IMR-90 (cell line): Measurements from ENCODE around the gene GIMAP8. TPM values are rescaled to one million over a fixed set of nuclear protein-coding genes. Genes with fewer than 3 reads are reported as not detected.

Experiments used
- ATAC-seq: fragments of 200-7000 bp; cut with Tn5 transposase; 2 replicates; pipeline ENCODE4 v1.9.1; 2020; ENCODE audit warnings: low read depth, mild to moderate bottlenecking, moderate library complexity
- BruUV-seq: library from RNA; stranded (reverse); fragments of 400-500 nt; replicated peaks from 2 replicates; lab custom pipeline; 2021; lab: Mats Ljungman, UMichigan
- CTCF ChIA-PET: fragments of 300-600 bp; formaldehyde crosslinking; extraction: SDS; loops from one replicate; lab custom pipeline; 2021; ENCODE audit warnings: antibody characterized with exemption; lab: Yijun Ruan, JAX
- POLR2A ChIA-PET: fragments of 300-600 bp; sonication (Branson Sonifier 250); formaldehyde crosslinking; loops from one replicate; lab custom pipeline; 2022; ENCODE audit warnings: antibody characterized with exemption; ENCODE audit not compliant: unreplicated experiment; lab: Charles Lee
- DNase-seq: peaks from one replicate; pipeline ENCODE4 v3.0.0; 2013
- H2AFZ ChIP-seq: replicated peaks from 2 replicates; pipeline ENCODE3; 2013; ENCODE audit warnings: low read length, mild to moderate bottlenecking; ENCODE audit not compliant: poor library complexity
- H2AK5ac ChIP-seq: 2 replicates; pipeline ENCODE4 v1.6.1; 2013; ENCODE audit warnings: low read depth, low read length, inconsistent platforms
- H2AK9ac ChIP-seq: replicated peaks from 2 replicates; pipeline ENCODE3; 2013; ENCODE audit warnings: mild to moderate bottlenecking, low read depth, low read length, moderate library complexity; ENCODE audit not compliant: poor library complexity
- H2BK120ac ChIP-seq: 2 replicates; pipeline ENCODE4 v1.6.1; 2013; ENCODE audit warnings: low read depth, low read length, inconsistent platforms
- H2BK15ac ChIP-seq: 3 replicates; pipeline ENCODE4 v1.6.1; 2013; ENCODE audit warnings: low read depth, low read length, inconsistent platforms
- H2BK20ac ChIP-seq: 2 replicates; pipeline ENCODE4 v1.6.1; 2013; ENCODE audit warnings: low read depth, mild to moderate bottlenecking, inconsistent platforms, low read length, moderate library complexity
- H2BK5ac ChIP-seq: 2 replicates; pipeline ENCODE4 v1.6.1; 2013; ENCODE audit warnings: mild to moderate bottlenecking, low read depth, low read length, inconsistent platforms; ENCODE audit not compliant: poor library complexity, severe bottlenecking
- H3K14ac ChIP-seq: replicated peaks from 2 replicates; pipeline ENCODE4 v1.6.1; 2013; ENCODE audit warnings: low read depth, low read length, inconsistent platforms
- H3K18ac ChIP-seq: 2 replicates; pipeline ENCODE4 v1.6.1; 2013; ENCODE audit warnings: low read depth, low read length, control low read depth
- H3K23ac ChIP-seq: 2 replicates; pipeline ENCODE4 v1.6.1; 2013; ENCODE audit warnings: low read depth, low read length, inconsistent platforms
- H3K27ac ChIP-seq: 2 replicates; pipeline ENCODE4 v1.5.1; 2013; ENCODE audit warnings: mild to moderate bottlenecking, control low read depth, low read length; ENCODE audit not compliant: insufficient read depth
- H3K27me3 ChIP-seq: 2 replicates; pipeline ENCODE4 v1.6.1; 2013; ENCODE audit warnings: low read length; ENCODE audit not compliant: control insufficient read depth, insufficient read depth
- H3K36me3 ChIP-seq: 2 replicates; pipeline ENCODE4 v1.6.1; 2013; ENCODE audit warnings: low read length, mixed read lengths; ENCODE audit not compliant: control insufficient read depth, insufficient read depth
- H3K4ac ChIP-seq: 2 replicates; pipeline ENCODE4 v1.6.1; 2013; ENCODE audit warnings: low read depth, low read length, inconsistent platforms
- H3K4me1 ChIP-seq: 2 replicates; pipeline ENCODE4 v1.6.1; 2013; ENCODE audit warnings: low read length, mixed read lengths; ENCODE audit not compliant: control insufficient read depth, insufficient read depth
- H3K4me2 ChIP-seq: 2 replicates; pipeline ENCODE4 v1.6.1; 2013; ENCODE audit warnings: low read depth, mild to moderate bottlenecking, control low read depth, low read length, moderate library complexity
- H3K4me3 ChIP-seq: 2 replicates; pipeline ENCODE4 v1.5.1; 2013; ENCODE audit warnings: low read depth, mild to moderate bottlenecking, control low read depth, low read length, moderate library complexity; ENCODE audit not compliant: insufficient read depth
- H3K56ac ChIP-seq: 2 replicates; pipeline ENCODE4 v1.6.1; 2013; ENCODE audit warnings: low read length, inconsistent platforms; ENCODE audit not compliant: insufficient read depth; ENCODE audit errors: extremely low read depth
- H3K79me1 ChIP-seq, 2 experiments: 2 replicates each; pipeline ENCODE4 v1.6.1; 2013; ENCODE audit warnings: low read length in 2 of 2, inconsistent platforms in 1 of 2, low read depth in 1 of 2
- H3K9ac ChIP-seq: 2 replicates; pipeline ENCODE4 v1.6.1; 2013; ENCODE audit warnings: low read depth, low read length, control low read depth
- H3K9me1 ChIP-seq: 2 replicates; pipeline ENCODE4 v1.6.1; 2013; ENCODE audit warnings: low read length, inconsistent platforms; ENCODE audit not compliant: insufficient read depth
- H3K9me3 ChIP-seq: 2 replicates; pipeline ENCODE4 v1.6.1; 2013; ENCODE audit warnings: low read length; ENCODE audit not compliant: control insufficient read depth, insufficient read depth
- H4K20me1 ChIP-seq: 2 replicates; pipeline ENCODE4 v1.6.1; 2013; ENCODE audit warnings: low read length, inconsistent platforms; ENCODE audit not compliant: insufficient read depth
- H4K5ac ChIP-seq: 2 replicates; pipeline ENCODE4 v1.6.1; 2013; ENCODE audit warnings: mild to moderate bottlenecking, low read depth, low read length, control low read depth
- H4K8ac ChIP-seq, 2 experiments: 2 replicates each; pipeline ENCODE4 v1.6.1; 2013; ENCODE audit warnings: low read depth in 2 of 2, low read length in 2 of 2, control low read depth in 1 of 2, inconsistent platforms in 1 of 2
- H4K91ac ChIP-seq: 2 replicates; pipeline ENCODE4 v1.6.1; 2013; ENCODE audit warnings: low read depth, low read length, inconsistent platforms; ENCODE audit not compliant: insufficient read depth
- CEBPB ChIP-seq: IDR thresholded peaks from 2 replicates; pipeline ENCODE4 v1.6.1; 2012; ENCODE audit warnings: low read depth, low read length, improper control_type of control experiment
- CHD1 ChIP-seq: IDR thresholded peaks from 2 replicates; pipeline ENCODE4 v1.6.1; 2012; ENCODE audit warnings: low read depth, low read length, improper control_type of control experiment
- MAZ ChIP-seq: IDR thresholded peaks from 2 replicates; pipeline ENCODE4 v1.6.1; 2012; ENCODE audit warnings: low read depth, mild to moderate bottlenecking, low read length, improper control_type of control experiment, moderate library complexity, borderline replicate concordance
- RCOR1 ChIP-seq: IDR thresholded peaks from 2 replicates; pipeline ENCODE4 v1.6.1; 2012; ENCODE audit warnings: mild to moderate bottlenecking, low read length, improper control_type of control experiment; ENCODE audit not compliant: insufficient replicate concordance
- WGBS, 2 experiments: methylation state at CpG; one replicate each; pipeline versions ENCODE4 v1.1.5 to v1.1.7; 2013; ENCODE audit warnings: missing lambda C conversion rate in 2 of 2; ENCODE audit not compliant: insufficient read length in 1 of 2; ENCODE audit errors: extremely low coverage in 2 of 2; 5-methylcytosine and 5-hydroxymethylcytosine counted together
- dilution Hi-C: fragments of 300-500 bp; cut with HindIII; formaldehyde crosslinking; loops from one replicate; pipeline ENCODE4 v1.14.3; 2018; ENCODE audit warnings: low sequenced_read_pairs; ENCODE audit not compliant: unreplicated experiment
- in situ Hi-C: fragments of 300-500 bp; cut with MboI; formaldehyde crosslinking; loops from 3 replicates; pipeline ENCODE4 v1.14.3; 2019; ENCODE audit warnings: low sequenced_read_pairs, inconsistent platforms, mixed read lengths
- intact Hi-C: fragments of 100-400 bp; cut with micrococcal nuclease; formaldehyde crosslinking; loops from 2 replicates; pipeline ENCODE4 v1.10.0; 2022
- polyA plus RNA-seq, 3 experiments: library from polyadenylated mRNA; depleted of rRNA; stranded (reverse); fragments of >200 nt; gene quantifications; 2 replicates each; pipeline ENCODE4 v1.2.3, GENCODE V29; 2012; ENCODE audit warnings: low replicate concordance in 1 of 3
- total RNA-seq: library from RNA; depleted of rRNA; stranded (reverse); fragments of >200 nt; gene quantifications from 2 replicates; pipeline ENCODE4 v1.2.3, GENCODE V29; 2012

GIMAP8 gene
- total and polyA plus RNA-seq, 2 of the 4 experiments (the other 2 are of a cell fraction): not detected

GRCh38 chr7:150465414-150465813 is 15.0 kb downstream of the GIMAP8 start:
- H2BK5ac ChIP-seq: no peak overlapping the region
- no peaks in the 10 kb centered on the region for H3K9me1 ChIP-seq
- ATAC-seq: no peak
- H3K36me3 ChIP-seq: no peaks in the 10 kb centered on the region
- no peak overlapping the region for H3K23ac ChIP-seq
- no peaks in the 10 kb centered on the region for H4K20me1 ChIP-seq
- no peak overlapping the region for H2AK9ac ChIP-seq
- H4K5ac ChIP-seq: no peak overlapping the region
- no CpG with 5 or more reads among the region's 2 CpGs for WGBS, 2 experiments
- no peak for DNase-seq
- H2BK15ac ChIP-seq: no peak overlapping the region
- no peak overlapping the region for H3K27ac ChIP-seq
- no peaks in the 10 kb centered on the region for H3K4me1 ChIP-seq
- no peak overlapping the region for H3K18ac ChIP-seq
- in situ Hi-C loops (no loop called here), dilution Hi-C loops (no loop called here), intact Hi-C loops (no loop called here)
- H3K14ac ChIP-seq: no peak overlapping the region
- H2BK120ac ChIP-seq: no peak overlapping the region
- no peak overlapping the region for H3K4me3 ChIP-seq
- H3K9ac ChIP-seq: no peak overlapping the region
- no peak overlapping the region for H2AK5ac ChIP-seq
- H3K9me3 ChIP-seq: no peaks in the 10 kb centered on the region
- H2AFZ ChIP-seq: no peak overlapping the region
- H4K8ac ChIP-seq: no peak overlapping the region
- BruUV-seq: no TSS peak
- no peak overlapping the region for H2BK20ac ChIP-seq
- POLR2A ChIA-PET: no interaction called here
- no peak overlapping the region for H4K91ac ChIP-seq
- no peak for TF ChIP-seq CEBPB
- no peak for TF ChIP-seq RCOR1
- TF ChIP-seq CHD1: no peak
- no peak for TF ChIP-seq MAZ
- H3K79me1 ChIP-seq: no peaks in the 10 kb centered on the region
- no peak overlapping the region for H3K4me2 ChIP-seq
- no peaks in the 10 kb centered on the region for H3K27me3 ChIP-seq
- no peak overlapping the region for H3K56ac ChIP-seq
- CTCF ChIA-PET: interaction anchor here (1.0 kb wide), 1 partner anchor 17 kb away, joined by 5 read pairs; no protein-coding TSS in a partner anchor
- H3K4ac ChIP-seq: no peak overlapping the region
